GM23248 (cell line): ENCODE measurements around the gene DENND5B. TPM values are rescaled to one million over a fixed set of nuclear protein-coding genes. Genes with fewer than 3 reads are reported as not detected.
A peak's percentile ranks its signal among the peaks of the same experiment; 100 is the strongest.

ENCODE experiments used
- DNase-seq: peaks from one replicate; pipeline ENCODE4 v3.0.0-alpha.2; 2015
- H2AFZ ChIP-seq: fragments of 200-600 bp; sonication (generic); 2 replicates; pipeline ENCODE4 v1.6.1; 2016; ENCODE audit warnings: antibody characterized with exemption
- H3F3A ChIP-seq: fragments of 200-600 bp; sonication (generic); 2 replicates; pipeline ENCODE4 v1.6.1; 2016; ENCODE audit warnings: mild to moderate bottlenecking, antibody characterized with exemption, mixed run types; ENCODE audit not compliant: insufficient read depth
- H3K27ac ChIP-seq: fragments of 200-600 bp; sonication (generic); 2 replicates; pipeline ENCODE4 v1.5.1; 2016; ENCODE audit warnings: mild to moderate bottlenecking
- H3K27me3 ChIP-seq: fragments of 200-600 bp; sonication (generic); replicated peaks from 2 replicates; pipeline ENCODE4 v1.6.1; 2016; ENCODE audit warnings: mild to moderate bottlenecking; ENCODE audit not compliant: insufficient read depth
- H3K36me3 ChIP-seq: fragments of 200-600 bp; sonication (generic); 2 replicates; pipeline ENCODE4 v1.6.1; 2016; ENCODE audit warnings: low read depth, mild to moderate bottlenecking
- H3K4me1 ChIP-seq: fragments of 200-600 bp; sonication (generic); 2 replicates; pipeline ENCODE4 v1.6.1; 2016; ENCODE audit warnings: mild to moderate bottlenecking; ENCODE audit not compliant: insufficient read depth
- H3K4me2 ChIP-seq: fragments of 200-600 bp; sonication (generic); one replicate; pipeline ENCODE4 v1.6.1; 2016; ENCODE audit warnings: mild to moderate bottlenecking; ENCODE audit not compliant: unreplicated experiment
- H3K4me3 ChIP-seq: fragments of 200-600 bp; sonication (generic); 2 replicates; pipeline ENCODE4 v1.5.1; 2016; ENCODE audit warnings: mild to moderate bottlenecking
- H3K79me2 ChIP-seq: fragments of 200-600 bp; sonication (generic); 2 replicates; pipeline ENCODE4 v1.6.1; 2016; ENCODE audit warnings: mild to moderate bottlenecking; ENCODE audit not compliant: insufficient read depth
- H3K9ac ChIP-seq: fragments of 200-600 bp; sonication (generic); 2 replicates; pipeline ENCODE4 v1.6.1; 2016; ENCODE audit warnings: mild to moderate bottlenecking
- H3K9me2 ChIP-seq: fragments of 200-600 bp; sonication (generic); 2 replicates; pipeline ENCODE4 v1.6.1; 2016; ENCODE audit warnings: mixed run types, mild to moderate bottlenecking, moderate library complexity; ENCODE audit not compliant: insufficient read depth
- H3K9me3 ChIP-seq: fragments of 200-600 bp; sonication (generic); one replicate; pipeline ENCODE4 v1.6.1; 2017; ENCODE audit warnings: low read depth
- H4K20me1 ChIP-seq: fragments of 200-600 bp; sonication (generic); 2 replicates; pipeline ENCODE4 v1.6.0; 2016; ENCODE audit not compliant: insufficient read depth
- EZH2 ChIP-seq: fragments of 200-600 bp; sonication (generic); IDR thresholded peaks from 2 replicates; pipeline ENCODE4 v1.6.1; 2018; ENCODE audit warnings: antibody characterized with exemption, mild to moderate bottlenecking; ENCODE audit not compliant: insufficient read depth, poor library complexity, severe bottlenecking
- EZH2phosphoT487 ChIP-seq: fragments of 200-600 bp; sonication (generic); IDR thresholded peaks from 2 replicates; pipeline ENCODE4 v1.6.1; 2018; ENCODE audit warnings: antibody characterized with exemption, moderate library complexity, mild to moderate bottlenecking, low read depth; ENCODE audit not compliant: insufficient read depth
- WGBS, 2 experiments: methylation state at CpG; one replicate each; pipeline ENCODE4 v1.1.6; 2015 to 2017; ENCODE audit warnings: low lambda C conversion rate in 2 of 2, low coverage in 1 of 2; ENCODE audit errors: missing lambda C conversion rate in 2 of 2; 5-methylcytosine and 5-hydroxymethylcytosine counted together
- in situ Hi-C: fragments of 300-500 bp; cut with MboI; formaldehyde crosslinking; loops from 2 replicates; pipeline ENCODE4 v1.15.0; 2020
- polyA plus RNA-seq: library from polyadenylated mRNA; unstranded; fragments of >200 nt; fragmentation: Nextera tagmentation; extraction: Ambion mirVana; gene quantifications from 2 replicates; pipeline ENCODE4 v1.2.1, GENCODE V29; 2016
- total RNA-seq: library from RNA; depleted of rRNA; stranded (reverse); fragments of >200 nt; shearing (Covaris generic); gene quantifications from 2 replicates; pipeline ENCODE4 v1.2.3, GENCODE V29; 2014

Gene DENND5B
- total and polyA plus RNA-seq, 2 experiments from 2014 or later: 9.9 to 12.0 TPM

DNA sequence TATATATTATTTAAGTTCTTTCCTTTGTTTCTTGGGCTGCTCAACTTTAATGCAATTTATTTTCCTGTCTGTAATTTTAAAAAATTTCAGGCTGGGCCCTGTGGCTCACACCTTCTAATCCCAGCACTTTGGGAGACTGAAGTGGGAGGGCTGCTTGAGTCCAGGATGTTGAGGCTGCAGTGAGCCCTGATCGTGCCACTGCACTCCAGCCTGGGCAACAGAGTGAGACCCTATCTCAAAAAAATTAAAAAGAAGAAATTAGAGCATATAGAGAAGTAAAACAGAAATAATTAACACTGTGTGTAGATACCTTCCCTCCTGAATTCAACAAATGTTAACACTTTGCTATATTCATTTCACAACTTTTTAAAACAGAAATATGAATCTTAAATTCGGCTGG lies 74.2 kb downstream of the DENND5B start:
- no peaks in the 10 kb centered on the region for H3K27me3 ChIP-seq
- H3K9ac ChIP-seq: no peak overlapping the region
- WGBS, 2 experiments: 73 to 79% methylated on average over 2 of the region's 2 CpGs
- peaks cover 38% of the 10 kb centered on the region for H3F3A ChIP-seq
- H4K20me1 ChIP-seq: no peaks in the 10 kb centered on the region
- H3K4me2 ChIP-seq: no peak overlapping the region
- H3K9me2 ChIP-seq: no peaks in the 10 kb centered on the region
- DNase-seq: no peak
- H3K27ac ChIP-seq: 0 out of 2 replicates have a peak overlapping the region, but pooled peaks have one; percentile 97
- peaks cover 39% of the 10 kb centered on the region for H3K4me1 ChIP-seq
- no peaks in the 10 kb centered on the region for H3K9me3 ChIP-seq
- H3K36me3 ChIP-seq: no peaks in the 10 kb centered on the region
- no peak overlapping the region for H2AFZ ChIP-seq
- H3K79me2 ChIP-seq: peaks cover 70% of the 10 kb centered on the region
- no peak overlapping the region for H3K4me3 ChIP-seq
- in situ Hi-C loops: no loop called here
- no peak for TF ChIP-seq EZH2phosphoT487
- TF ChIP-seq EZH2: no peak

DNA sequence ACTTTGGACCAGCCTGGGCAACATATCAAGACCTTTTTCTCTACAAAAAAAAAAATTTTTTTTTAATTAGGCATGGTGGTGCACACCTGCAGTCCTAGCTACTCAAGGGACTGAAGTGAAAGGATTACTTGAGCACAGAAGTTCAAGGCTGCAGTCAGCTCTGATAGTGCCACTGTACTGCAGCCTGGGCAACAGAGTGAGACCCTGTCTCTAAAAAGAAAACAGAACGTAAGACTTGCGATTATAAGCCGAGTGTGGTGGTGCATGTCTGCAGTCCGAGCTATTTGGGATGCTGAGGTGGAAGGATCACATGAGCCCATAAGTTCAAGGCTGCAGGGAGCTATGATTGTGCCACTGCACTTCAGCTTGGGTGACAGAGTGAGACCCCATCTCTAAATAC lies 76.0 kb downstream of the DENND5B start:
- in situ Hi-C loops: no loop called here
- H3K4me3 ChIP-seq: no peak overlapping the region
- DNase-seq: no peak
- H3K4me1 ChIP-seq: peaks cover 38% of the 10 kb centered on the region
- H3K79me2 ChIP-seq: peaks cover 56% of the 10 kb centered on the region
- H3K36me3 ChIP-seq: no peaks in the 10 kb centered on the region
- H2AFZ ChIP-seq: no peak overlapping the region
- TF ChIP-seq EZH2phosphoT487 (no peak), EZH2 (no peak)
- H3K9me2 ChIP-seq: no peaks in the 10 kb centered on the region
- no peak overlapping the region for H3K27ac ChIP-seq
- no peaks in the 10 kb centered on the region for H4K20me1 ChIP-seq
- H3K27me3 ChIP-seq: no peaks in the 10 kb centered on the region
- peaks cover 32% of the 10 kb centered on the region for H3F3A ChIP-seq
- H3K9ac ChIP-seq: no peak overlapping the region
- no peak overlapping the region for H3K4me2 ChIP-seq
- no peaks in the 10 kb centered on the region for H3K9me3 ChIP-seq
- 93 to 99% methylated on average over 4 of the region's 4 CpGs for WGBS, 2 experiments

DNA sequence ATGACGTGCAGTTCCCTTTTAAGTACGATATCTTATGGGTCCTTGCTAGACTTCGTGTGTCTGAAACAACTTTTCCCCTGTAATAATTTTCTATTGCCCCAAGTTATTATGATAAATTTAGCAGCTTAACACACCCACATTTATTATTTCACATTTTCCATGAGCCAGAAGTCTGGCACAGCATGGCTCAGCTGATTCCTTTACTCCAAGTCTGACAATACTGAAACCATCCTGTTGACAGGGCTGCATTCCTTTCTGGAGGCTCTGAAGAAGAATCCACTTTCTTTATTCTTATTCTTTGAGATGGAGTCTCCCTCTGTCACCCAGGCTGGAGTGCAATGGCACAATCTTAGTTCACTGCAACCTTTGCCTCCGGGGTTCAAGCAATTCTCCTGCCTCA lies 80.9 kb downstream of the DENND5B start:
- in situ Hi-C loops: no loop called here
- H3K79me2 ChIP-seq: peaks cover 66% of the 10 kb centered on the region
- peak; percentile 43 for DNase-seq
- TF ChIP-seq EZH2phosphoT487 (no peak), EZH2 (no peak)
- no peaks in the 10 kb centered on the region for H3K9me2 ChIP-seq
- peak overlapping the region; percentile 49 for H2AFZ ChIP-seq
- H3K9me3 ChIP-seq: no peaks in the 10 kb centered on the region
- peaks cover 7% of the 10 kb centered on the region; the same call in 1 of the 2 replicates for H3F3A ChIP-seq
- no peaks in the 10 kb centered on the region for H3K27me3 ChIP-seq
- H3K27ac ChIP-seq: peak overlapping the region; percentile 2; the same call in 1 of the 2 replicates
- H3K9ac ChIP-seq: peak overlapping the region; percentile 12; the same call in 1 of the 2 replicates
- peak overlapping the region; percentile 46 for H3K4me2 ChIP-seq
- H3K4me3 ChIP-seq: peak overlapping the region; percentile 48
- no peaks in the 10 kb centered on the region for H3K36me3 ChIP-seq
- H3K4me1 ChIP-seq: peaks cover 32% of the 10 kb centered on the region
- no peaks in the 10 kb centered on the region for H4K20me1 ChIP-seq
- 42 to 45% methylated on average over 4 of the region's 4 CpGs for WGBS, 2 experiments

DNA sequence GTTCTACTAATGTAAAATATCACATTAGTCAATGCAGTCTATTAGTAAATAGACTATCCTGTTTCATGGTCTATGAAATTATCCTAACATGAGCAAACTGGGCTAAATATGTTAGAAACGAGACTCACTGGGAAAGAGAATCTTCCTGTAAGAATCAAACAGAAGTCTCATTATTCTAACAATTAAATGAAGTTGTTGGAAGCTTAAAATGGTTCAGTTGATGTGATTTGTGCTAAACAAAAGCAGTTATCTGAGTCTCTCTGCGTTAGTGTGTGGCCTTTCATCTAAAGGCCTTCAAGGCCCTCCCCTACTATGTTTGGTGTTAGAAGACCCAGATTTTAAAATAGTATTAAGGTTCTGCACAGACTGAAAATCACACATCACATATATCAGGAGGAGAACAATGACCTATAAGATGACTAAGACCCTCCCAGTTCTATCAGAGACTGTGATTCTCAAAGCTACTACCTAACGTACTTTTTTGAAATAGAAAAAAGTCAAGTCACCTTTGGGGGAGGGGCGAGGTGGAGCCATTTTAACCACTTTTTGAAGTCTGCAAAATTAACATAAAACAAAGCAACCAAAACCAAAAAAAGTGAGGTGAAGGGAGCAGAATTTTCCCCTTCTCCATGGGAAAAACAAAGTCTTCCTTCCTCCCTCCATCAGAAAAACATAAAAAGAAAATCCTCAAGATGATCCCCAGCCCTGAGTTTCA lies 82.3 kb downstream of the DENND5B start:
- Histone ChIP-seq H3K79me2 (peaks cover 67% of the 10 kb centered on the region), H3K4me1 (peaks cover 32% of the 10 kb centered on the region), H3K9ac (no peak overlapping the region), H3K27ac (no peak overlapping the region), H4K20me1 (no peaks in the 10 kb centered on the region), H3K9me3 (no peaks in the 10 kb centered on the region), H3K27me3 (no peaks in the 10 kb centered on the region), H3K9me2 (no peaks in the 10 kb centered on the region), H2AFZ (no peak overlapping the region), H3K36me3 (no peaks in the 10 kb centered on the region), H3K4me3 (no peak overlapping the region), H3F3A (peaks cover 7% of the 10 kb centered on the region; the same call in 1 of the 2 replicates), H3K4me2 (peak overlapping the region; percentile 4)
- TF ChIP-seq EZH2 (no peak), EZH2phosphoT487 (no peak)
- no peak for DNase-seq
- 75 to 80% methylated on average over 4 of the region's 4 CpGs for WGBS, 2 experiments
- in situ Hi-C loops: no loop called here
